Activated CD4-positive, CD25-positive, alpha-beta regulatory T cell (primary cell): ENCODE data around the gene SPATS2.
A peak's percentile ranks its signal among the peaks of the same experiment; 100 is the strongest.

Experiments used
- DNase-seq, 4 experiments: peaks; one replicate each; lab custom pipeline; 2025; lab: John Stamatoyannopoulos, UW

Gene SPATS2

GRCh38 chr12:49335955-49336644 lies 31.2 kb upstream of the SPATS2 start:
- no peak for DNase-seq

- DNase-seq, result peak; percentile 68 to 85 (median 79)
Measured at GRCh38 chr12:49336645-49337584, 30.3 kb upstream of the SPATS2 start, which contains the start of gene C1QL4. Gene C1QL4 (minus strand): TSS chr12:49337188. CDS start chr12:49336477, 711 bp downstream.

GRCh38 chr12:49338830-49339463 lies 28.3 kb upstream of the SPATS2 start:
- DNase-seq, result no peak

- no peak for DNase-seq
Measured at GRCh38 chr12:49339464-49339861, 27.8 kb upstream of the SPATS2 start.

GRCh38 chr12:49340095-49340870 lies 27.0 kb upstream of the SPATS2 start:
- no peak for DNase-seq

- no peak for DNase-seq
Measured at GRCh38 chr12:49340971-49341776, 26.1 kb upstream of the SPATS2 start.

- DNase-seq, result no peak
Measured at GRCh38 chr12:49341777-49342065, 25.5 kb upstream of the SPATS2 start.

GRCh38 chr12:49342066-49342913 lies 25.0 kb upstream of the SPATS2 start:
- DNase-seq, result peak; percentile 38 to 73 (median 59)

- DNase-seq, result no peak
Measured at GRCh38 chr12:49342914-49343731, 24.1 kb upstream of the SPATS2 start.

- DNase-seq, result no peak
Measured at GRCh38 chr12:49344486-49345050, 22.7 kb upstream of the SPATS2 start.

GRCh38 chr12:49345051-49345824 lies 22.0 kb upstream of the SPATS2 start:
- DNase-seq, result no peak

- DNase-seq, result no peak
Measured at GRCh38 chr12:49345825-49346658, 21.2 kb upstream of the SPATS2 start.

- no peak for DNase-seq
Measured at GRCh38 chr12:49346659-49347310, 20.5 kb upstream of the SPATS2 start, which contains the start of gene DNAJC22. Gene DNAJC22 (plus strand): TSS chr12:49346888. CDS start chr12:49348873, 1,985 bp downstream.

- DNase-seq, result peak; percentile 63 to 74 (median 68)
Measured at GRCh38 chr12:49347311-49348193, 19.7 kb upstream of the SPATS2 start.

GRCh38 chr12:49348781-49349180 lies 18.5 kb upstream of the SPATS2 start:
- DNase-seq, result no peak
